Stimulated activated CD4-positive, alpha-beta T cell treated with anti-CD3 and anti-CD28 coated beads, TNF-alpha, amount 100 ng/mL, for 1 hour (primary cell): ENCODE results near the gene IGFL2.
"Not testable (repeated sequence)": the region's sequence is repeated elsewhere in the genome, so short reads cannot be mapped to it uniquely, and the experiment has no call there.

Source experiments
- DNase-seq, 3 donors: peaks; one replicate each; pipeline ENCODE4 v3.0.0-alpha.2; 2020; ENCODE audit warnings: low read depth in 3 of 3, low spot score in 1 of 3

The IGFL2 gene

GRCh38 chr19:46141421-46141820 is 6.6 kb upstream of the IGFL2 start:
- no peak for DNase-seq

GRCh38 chr19:46142294-46142693 is 5.7 kb upstream of the IGFL2 start:
- no peak for DNase-seq

- DNase-seq = no peak
Measured at GRCh38 chr19:46144756-46145155, 3.3 kb upstream of the IGFL2 start.

GRCh38 chr19:46147166-46147740 is 785 bp upstream of the IGFL2 start:
- no peak for DNase-seq

GRCh38 chr19:46150606-46151005 is 2.6 kb downstream of the IGFL2 start:
- DNase-seq = no peak

- DNase-seq = no peak
Measured at GRCh38 chr19:46155237-46155636, 7.2 kb downstream of the IGFL2 start.

GRCh38 chr19:46159418-46160232 is 11.6 kb downstream of the IGFL2 start:
- DNase-seq = no peak

GRCh38 chr19:46160233-46160775 is 12.3 kb downstream of the IGFL2 start:
- DNase-seq = no peak

GRCh38 chr19:46161642-46162257 is 13.7 kb downstream of the IGFL2 start:
- not testable (repeated sequence) for DNase-seq

- DNase-seq = no peak
Measured at GRCh38 chr19:46162731-46163130, 14.7 kb downstream of the IGFL2 start.

GRCh38 chr19:46173886-46174480 is 25.9 kb downstream of the IGFL2 start:
- no peak for DNase-seq

GRCh38 chr19:46176116-46176860 is 28.2 kb downstream of the IGFL2 start:
- no peak for DNase-seq

- DNase-seq = no peak
Measured at GRCh38 chr19:46179076-46179759, 31.2 kb downstream of the IGFL2 start.

- no peak for DNase-seq
Measured at GRCh38 chr19:46180701-46181387, 32.8 kb downstream of the IGFL2 start.

- no peak for DNase-seq
Measured at GRCh38 chr19:46181388-46181779, 33.3 kb downstream of the IGFL2 start.

GRCh38 chr19:46182476-46182875 is 34.4 kb downstream of the IGFL2 start:
- no peak for DNase-seq

GRCh38 chr19:46184775-46185710 is 37.0 kb downstream of the IGFL2 start:
- DNase-seq = not testable (repeated sequence)

- no peak for DNase-seq
Measured at GRCh38 chr19:46186101-46186716, 38.2 kb downstream of the IGFL2 start.
